CD8-positive, alpha-beta memory T cell (primary cell): Measurements from ENCODE around the gene FZD10. TPM values are rescaled to one million over a fixed set of nuclear protein-coding genes. Genes with fewer than 3 reads are reported as not detected.

Experiments
- CTCF ChIA-PET: fragments of 350-600 bp; sonication (Branson Sonifier 250); formaldehyde crosslinking; loops from one replicate; lab custom pipeline; 2021; ENCODE audit warnings: antibody characterized with exemption; lab: Charles Lee
- POLR2A ChIA-PET: fragments of 350-600 bp; sonication (Branson Sonifier 250); formaldehyde crosslinking; loops from one replicate; lab custom pipeline; 2021; ENCODE audit warnings: antibody characterized with exemption; lab: Charles Lee
- DNase-seq, 5 donors: peaks; one replicate each; pipeline versions ENCODE4 v3.0.0 to v3.0.0-alpha.2; 2020 to 2022; ENCODE audit warnings: mixed read lengths in 1 of 5
- H3K27ac ChIP-seq: one replicate; pipeline ENCODE4 v1.7.0; 2013; ENCODE audit warnings: low read depth, mild to moderate bottlenecking, low read length, moderate library complexity
- H3K27me3 ChIP-seq: 2 replicates; pipeline ENCODE4 v1.7.0; 2013; ENCODE audit warnings: low read length, mild to moderate bottlenecking; ENCODE audit not compliant: insufficient read depth, poor library complexity, severe bottlenecking
- H3K36me3 ChIP-seq: 2 replicates; pipeline ENCODE4 v1.7.0; 2013; ENCODE audit warnings: mild to moderate bottlenecking, low read length, moderate library complexity; ENCODE audit not compliant: insufficient read depth
- H3K4me1 ChIP-seq: 2 replicates; pipeline ENCODE4 v1.7.0; 2013; ENCODE audit warnings: mild to moderate bottlenecking, low read length, moderate library complexity; ENCODE audit not compliant: insufficient read depth
- H3K4me3 ChIP-seq: 2 replicates; pipeline ENCODE4 v1.7.0; 2013; ENCODE audit warnings: mild to moderate bottlenecking, low read length
- H3K9me3 ChIP-seq: 2 replicates; pipeline ENCODE4 v1.7.0; 2013; ENCODE audit warnings: mild to moderate bottlenecking, low read length
- H3K27ac Mint-ChIP-seq, 8 donors: one replicate each; pipeline ENCODE4 v1.8.0; 2020 to 2021; ENCODE audit warnings: mixed read lengths in 8 of 8, mild to moderate bottlenecking in 6 of 8, inconsistent platforms in 3 of 8, moderate library complexity in 3 of 8
- H3K27me3 Mint-ChIP-seq, 2 donors: one replicate each; pipeline ENCODE4 v1.8.0; 2020 to 2021; ENCODE audit warnings: mixed read lengths in 2 of 2, mild to moderate bottlenecking in 1 of 2, moderate library complexity in 1 of 2
- H3K36me3 Mint-ChIP-seq, 3 donors: one replicate each; pipeline ENCODE4 v1.8.0; 2020 to 2021; ENCODE audit warnings: mixed read lengths in 3 of 3, inconsistent platforms in 1 of 3, mild to moderate bottlenecking in 1 of 3
- H3K4me1 Mint-ChIP-seq, 3 donors: one replicate each; pipeline ENCODE4 v1.8.0; 2020 to 2021; ENCODE audit warnings: mixed read lengths in 3 of 3, inconsistent platforms in 1 of 3, mild to moderate bottlenecking in 1 of 3
- H3K4me3 Mint-ChIP-seq, 7 donors: one replicate each; pipeline ENCODE4 v1.8.0; 2020 to 2021; ENCODE audit warnings: mixed read lengths in 7 of 7, mild to moderate bottlenecking in 6 of 7, moderate library complexity in 4 of 7, inconsistent platforms in 2 of 7
- H3K9me3 Mint-ChIP-seq, 5 donors: one replicate each; pipeline ENCODE4 v1.8.0; 2020 to 2022; ENCODE audit warnings: mixed read lengths in 5 of 5, mild to moderate bottlenecking in 3 of 5, moderate library complexity in 2 of 5, inconsistent platforms in 1 of 5
- polyA plus RNA-seq: library from polyadenylated mRNA; unstranded; fragments of 300-500 nt; fragmentation: Illumina TruSeq; gene quantifications from one replicate; pipeline ENCODE4 v1.2.3, GENCODE V29; 2021
- total RNA-seq, 2 experiments: library from RNA; stranded (reverse); gene quantifications; one replicate each; pipeline ENCODE4 v1.2.3, GENCODE V29; 2021

The FZD10 gene
- total and polyA plus RNA-seq, 3 experiments from 2014 or later = not detected

- ChIA-PET POLR2A (no interaction called here), CTCF (no interaction called here)
- Histone ChIP-seq H3K27ac (no peak overlapping the region), H3K36me3 (no peaks in the 10 kb centered on the region), H3K4me1 (no peaks in the 10 kb centered on the region), H3K9me3 (no peaks in the 10 kb centered on the region), H3K4me3 (no peak overlapping the region), H3K27me3 (no peaks in the 10 kb centered on the region)
- Mint-ChIP-seq H3K36me3 (no peaks in the 10 kb centered on the region), H3K4me1 (no peaks in the 10 kb centered on the region), H3K4me3 (no peak overlapping the region), H3K27ac (no peak overlapping the region), H3K9me3 (peaks cover 0 to 14% (median 5%) of the 10 kb centered on the region in 5 donors), H3K27me3 (peaks cover 0 to 7% of the 10 kb centered on the region in 2 donors)
- no peak for DNase-seq
These were observed 27.7 kb upstream of the FZD10 start for GRCh38 chr12:130134563-130134915.

GRCh38 chr12:130136509-130137039 lies 25.7 kb upstream of the FZD10 start:
- H3K4me1 Mint-ChIP-seq = no peaks in the 10 kb centered on the region
- no peak for DNase-seq
- no peaks in the 10 kb centered on the region for H3K9me3 ChIP-seq
- ChIA-PET CTCF (no interaction called here), POLR2A (no interaction called here)
- H3K27me3 Mint-ChIP-seq = peaks cover 0 to 6% of the 10 kb centered on the region in 2 donors
- no peaks in the 10 kb centered on the region for H3K36me3 ChIP-seq
- H3K4me3 ChIP-seq = no peak overlapping the region
- peaks cover 0 to 12% (median 5%) of the 10 kb centered on the region in 5 donors for H3K9me3 Mint-ChIP-seq
- no peak overlapping the region for H3K27ac Mint-ChIP-seq
- no peak overlapping the region for H3K27ac ChIP-seq
- H3K27me3 ChIP-seq = no peaks in the 10 kb centered on the region
- no peaks in the 10 kb centered on the region for H3K4me1 ChIP-seq
- no peak overlapping the region for H3K4me3 Mint-ChIP-seq
- no peaks in the 10 kb centered on the region for H3K36me3 Mint-ChIP-seq

GRCh38 chr12:130137040-130138018 lies 24.9 kb upstream of the FZD10 start:
- Histone ChIP-seq H3K4me1 (no peaks in the 10 kb centered on the region), H3K27ac (no peak overlapping the region), H3K4me3 (no peak overlapping the region), H3K9me3 (no peaks in the 10 kb centered on the region), H3K27me3 (no peaks in the 10 kb centered on the region), H3K36me3 (no peaks in the 10 kb centered on the region)
- Mint-ChIP-seq H3K9me3 (peaks cover 0 to 9% (median 5%) of the 10 kb centered on the region in 5 donors), H3K4me3 (no peak overlapping the region), H3K27me3 (peaks cover 0 to 6% of the 10 kb centered on the region in 2 donors), H3K4me1 (no peaks in the 10 kb centered on the region), H3K27ac (no peak overlapping the region), H3K36me3 (no peaks in the 10 kb centered on the region)
- ChIA-PET CTCF (no interaction called here), POLR2A (no interaction called here)
- DNase-seq = no peak

- no peaks in the 10 kb centered on the region for H3K4me1 Mint-ChIP-seq
- H3K27me3 Mint-ChIP-seq = peaks cover 0 to 6% of the 10 kb centered on the region in 2 donors
- peaks cover 0 to 13% (median 5%) of the 10 kb centered on the region in 5 donors for H3K9me3 Mint-ChIP-seq
- H3K36me3 ChIP-seq = no peaks in the 10 kb centered on the region
- no peak overlapping the region for H3K27ac Mint-ChIP-seq
- no peaks in the 10 kb centered on the region for H3K9me3 ChIP-seq
- no peaks in the 10 kb centered on the region for H3K27me3 ChIP-seq
- no peaks in the 10 kb centered on the region for H3K4me1 ChIP-seq
- no peak overlapping the region for H3K4me3 ChIP-seq
- H3K27ac ChIP-seq = no peak overlapping the region
- ChIA-PET CTCF (no interaction called here), POLR2A (no interaction called here)
- H3K4me3 Mint-ChIP-seq = no peak overlapping the region
- DNase-seq = no peak
- H3K36me3 Mint-ChIP-seq = no peaks in the 10 kb centered on the region
These were observed 23.8 kb upstream of the FZD10 start for GRCh38 chr12:130138478-130138877.

- Histone ChIP-seq H3K27ac (no peak overlapping the region), H3K9me3 (no peaks in the 10 kb centered on the region), H3K4me3 (no peak overlapping the region), H3K27me3 (no peaks in the 10 kb centered on the region), H3K36me3 (no peaks in the 10 kb centered on the region), H3K4me1 (no peaks in the 10 kb centered on the region)
- peaks cover 0 to 6% of the 10 kb centered on the region in 2 donors for H3K27me3 Mint-ChIP-seq
- CTCF ChIA-PET = no interaction called here
- no peak overlapping the region for H3K4me3 Mint-ChIP-seq
- H3K36me3 Mint-ChIP-seq = no peaks in the 10 kb centered on the region
- POLR2A ChIA-PET = no interaction called here
- no peak overlapping the region for H3K27ac Mint-ChIP-seq
- DNase-seq = no peak
- H3K9me3 Mint-ChIP-seq = peaks cover 0 to 8% (median 5%) of the 10 kb centered on the region in 5 donors
- H3K4me1 Mint-ChIP-seq = no peaks in the 10 kb centered on the region
These were observed 22.5 kb upstream of the FZD10 start for GRCh38 chr12:130139567-130140421.

GRCh38 chr12:130141105-130141504 lies 21.2 kb upstream of the FZD10 start:
- no peak overlapping the region for H3K4me3 Mint-ChIP-seq
- ChIA-PET CTCF (no interaction called here), POLR2A (no interaction called here)
- H3K27ac Mint-ChIP-seq = no peak overlapping the region
- peaks cover 0 to 6% (median 0%) of the 10 kb centered on the region in 5 donors for H3K9me3 Mint-ChIP-seq
- no peaks in the 10 kb centered on the region for H3K4me1 Mint-ChIP-seq
- peaks cover 0 to 6% of the 10 kb centered on the region in 2 donors for H3K27me3 Mint-ChIP-seq
- H3K4me1 ChIP-seq = no peaks in the 10 kb centered on the region
- H3K4me3 ChIP-seq = no peak overlapping the region
- DNase-seq = no peak
- H3K27ac ChIP-seq = no peak overlapping the region
- H3K9me3 ChIP-seq = no peaks in the 10 kb centered on the region
- H3K27me3 ChIP-seq = no peaks in the 10 kb centered on the region
- H3K36me3 Mint-ChIP-seq = no peaks in the 10 kb centered on the region
- no peaks in the 10 kb centered on the region for H3K36me3 ChIP-seq

GRCh38 chr12:130141901-130142683 lies 20.2 kb upstream of the FZD10 start:
- POLR2A ChIA-PET = no interaction called here
- no peaks in the 10 kb centered on the region for H3K27me3 ChIP-seq
- H3K9me3 Mint-ChIP-seq = peaks cover 0 to 4% (median 0%) of the 10 kb centered on the region in 5 donors
- CTCF ChIA-PET = no interaction called here
- H3K4me3 ChIP-seq = no peak overlapping the region
- no peak overlapping the region for H3K27ac Mint-ChIP-seq
- H3K4me3 Mint-ChIP-seq = no peak overlapping the region
- H3K9me3 ChIP-seq = no peaks in the 10 kb centered on the region
- H3K36me3 ChIP-seq = no peaks in the 10 kb centered on the region
- DNase-seq = no peak
- peaks cover 0 to 4% of the 10 kb centered on the region in 2 donors for H3K27me3 Mint-ChIP-seq
- H3K27ac ChIP-seq = no peak overlapping the region
- H3K36me3 Mint-ChIP-seq = no peaks in the 10 kb centered on the region
- no peaks in the 10 kb centered on the region for H3K4me1 ChIP-seq
- H3K4me1 Mint-ChIP-seq = no peaks in the 10 kb centered on the region
